Testis (tissue), 3 donors: ENCODE results near the gene ACVRL1. TPM values are rescaled to one million over a fixed set of nuclear protein-coding genes. Genes with fewer than 3 reads are reported as not detected.

Source experiments
- DNase-seq: peaks from one replicate; pipeline ENCODE4 v3.0.0-alpha.2; 2019
- H3K27ac ChIP-seq, 2 donors: fragments of 200-600 bp; sonication (generic); one replicate each; pipeline ENCODE4 v1.5.1; 2019
- H3K27me3 ChIP-seq: fragments of 200-600 bp; sonication (generic); one replicate; pipeline ENCODE4 v1.5.1; 2019
- H3K36me3 ChIP-seq: fragments of 200-600 bp; sonication (generic); one replicate; pipeline ENCODE4 v1.5.1; 2017; ENCODE audit warnings: low read depth; ENCODE audit errors: missing control alignments
- H3K4me1 ChIP-seq: fragments of 200-600 bp; sonication (generic); one replicate; pipeline ENCODE4 v1.5.1; 2019
- H3K4me3 ChIP-seq, 2 donors: fragments of 200-600 bp; sonication (generic); one replicate each; pipeline ENCODE4 v1.5.1; 2017 to 2019
- H3K9me3 ChIP-seq: fragments of 200-600 bp; sonication (generic); one replicate; pipeline ENCODE4 v1.5.1; 2017
- CTCF ChIP-seq, 3 experiments: fragments of 450-650 bp in 2 of 3; fragments of 200-600 bp in 1 of 3; sonication (generic) in 1 of 3; IDR thresholded peaks; one replicate each; pipeline ENCODE4 v1.5.1; 2016 to 2019; ENCODE audit warnings: antibody characterized with exemption in 3 of 3, mild to moderate bottlenecking in 2 of 3, moderate library complexity in 1 of 3
- POLR2A ChIP-seq: fragments of 450-650 bp; IDR thresholded peaks from one replicate; pipeline ENCODE4 v1.6.1; 2017; ENCODE audit warnings: antibody characterized with exemption, mild to moderate bottlenecking, moderate library complexity
- WGBS, 2 donors: methylation state at CpG; one replicate each; pipeline ENCODE4 v1.1.5; 2018; 5-methylcytosine and 5-hydroxymethylcytosine counted together
- intact Hi-C: fragments of 100-400 bp; cut with DNase I; formaldehyde crosslinking; loops from one replicate; pipeline ENCODE4 v1.15.1; 2023; ENCODE audit warnings: low total_unique reads
- polyA plus RNA-seq: library from polyadenylated mRNA; stranded (reverse); fragments of 350-450 nt; fragmentation: Illumina TruSeq; extraction: RNeasy Lipid Tissue Mini Kit (QIAGEN cat#74804); gene quantifications from one replicate; pipeline ENCODE4 v1.2.3, GENCODE V29; 2014; ENCODE audit warnings: low read depth, low replicate concordance; ENCODE audit not compliant: insufficient read depth
- total RNA-seq, 2 donors: library from RNA; depleted of rRNA; stranded (reverse); fragments of >200 nt; gene quantifications; one replicate each; pipeline ENCODE4 v1.2.3, GENCODE V29; 2016

Gene ACVRL1
- total and polyA plus RNA-seq, 3 donors from 2014 or later = 9.1 to 9.9 (median 9.5) TPM

GRCh38 chr12:51901121-51901817, 6.0 kb upstream of the ACVRL1 start:
- TF ChIP-seq POLR2A (no peak), CTCF (IDR thresholded peaks at IDR 0.05) (no peak)
- Histone ChIP-seq H3K9me3 (no peaks in the 10 kb centered on the region), H3K4me1 (peaks cover 11% of the 10 kb centered on the region), H3K27ac (no peak overlapping the region), H3K27me3 (no peaks in the 10 kb centered on the region), H3K4me3 (no peak overlapping the region), H3K36me3 (no peaks in the 10 kb centered on the region)
- WGBS, 2 donors = 72 to 81% methylated on average over 13 to 14 of the region's 14 CpGs
- intact Hi-C loops = no loop called here
- DNase-seq = no peak

GRCh38 chr12:51901881-51902280, 5.4 kb upstream of the ACVRL1 start:
- TF ChIP-seq CTCF (IDR thresholded peaks at IDR 0.05) (no peak), POLR2A (no peak)
- H3K27me3 ChIP-seq = no peaks in the 10 kb centered on the region
- no peak overlapping the region for H3K4me3 ChIP-seq
- WGBS, 2 donors = 91% methylated on average over 11 of the region's 11 CpGs
- intact Hi-C loops = no loop called here
- DNase-seq = no peak
- no peaks in the 10 kb centered on the region for H3K9me3 ChIP-seq
- H3K36me3 ChIP-seq = no peaks in the 10 kb centered on the region
- H3K4me1 ChIP-seq = peaks cover 15% of the 10 kb centered on the region
- H3K27ac ChIP-seq = no peak overlapping the region

GRCh38 chr12:51904951-51905470, 2.3 kb upstream of the ACVRL1 start:
- peak overlapping the region; percentile 18 to 79 for H3K27ac ChIP-seq
- H3K27me3 ChIP-seq = no peaks in the 10 kb centered on the region
- TF ChIP-seq POLR2A (no peak), CTCF (IDR thresholded peaks at IDR 0.05) (no peak)
- H3K36me3 ChIP-seq = no peaks in the 10 kb centered on the region
- no peaks in the 10 kb centered on the region for H3K9me3 ChIP-seq
- no peak overlapping the region for H3K4me3 ChIP-seq
- DNase-seq = peak; percentile 33
- H3K4me1 ChIP-seq = peaks cover 15% of the 10 kb centered on the region
- intact Hi-C loops = no loop called here

GRCh38 chr12:51905471-51906429, 1.6 kb upstream of the ACVRL1 start:
- DNase-seq = peak; percentile 65
- Histone ChIP-seq H3K9me3 (no peaks in the 10 kb centered on the region), H3K27me3 (no peaks in the 10 kb centered on the region), H3K36me3 (no peaks in the 10 kb centered on the region), H3K27ac (peak overlapping the region; percentile 18 to 79), H3K4me1 (peaks cover 18% of the 10 kb centered on the region), H3K4me3 (no peak overlapping the region)
- TF ChIP-seq CTCF (IDR thresholded peaks at IDR 0.05) = no peak
- no peak for TF ChIP-seq POLR2A
- intact Hi-C loops = no loop called here
- WGBS, 2 donors = 40 to 58% methylated on average over 18 of the region's 18 CpGs
